HAP-1 (cell line): ENCODE measurements around the gene TNP2.

Source experiments
- DNase-seq, 2 experiments: peaks; one replicate each; pipeline ENCODE4 v3.0.0-alpha.2; 2016 to 2020; ENCODE audit warnings: low spot score in 2 of 2
- H3K27me3 ChIP-seq: fragments of 250-450 bp; sonication (Bioruptor Pico); 2 replicates; pipeline ENCODE4 v1.5.1; 2020; ENCODE audit warnings: low read depth, mild to moderate bottlenecking, moderate library complexity
- H3K36me3 ChIP-seq: fragments of 250-450 bp; sonication (Bioruptor Pico); replicated peaks from 2 replicates; pipeline ENCODE4 v1.5.1; 2020; ENCODE audit warnings: mild to moderate bottlenecking
- H3K4me1 ChIP-seq: fragments of 250-450 bp; sonication (Bioruptor Pico); 2 replicates; pipeline ENCODE4 v1.5.1; 2020; ENCODE audit warnings: mild to moderate bottlenecking
- H3K4me3 ChIP-seq: fragments of 250-450 bp; sonication (Bioruptor Pico); 2 replicates; pipeline ENCODE4 v1.5.1; 2020; ENCODE audit warnings: mild to moderate bottlenecking, moderate library complexity
- H3K9me3 ChIP-seq: fragments of 250-450 bp; sonication (Bioruptor Pico); 2 replicates; pipeline ENCODE4 v1.5.1; 2020; ENCODE audit warnings: mild to moderate bottlenecking, moderate library complexity
- in situ Hi-C: fragments of 300-500 bp; cut with MboI; formaldehyde crosslinking; loops from 3 replicates; pipeline ENCODE4 v1.14.3; 2020; ENCODE audit warnings: low sequenced_read_pairs, inconsistent platforms, mixed read lengths

Gene TNP2

GRCh38 chr16:11239644-11240632 lies 29.2 kb downstream of the TNP2 start:
- H3K36me3 ChIP-seq = no peaks in the 10 kb centered on the region
- H3K27me3 ChIP-seq = no peaks in the 10 kb centered on the region
- H3K9me3 ChIP-seq = no peaks in the 10 kb centered on the region
- no peak overlapping the region for H3K4me3 ChIP-seq
- DNase-seq = no peak
- in situ Hi-C loops = no loop called here
- no peaks in the 10 kb centered on the region; the same call in 1 of the 2 replicates for H3K4me1 ChIP-seq

GRCh38 chr16:11238272-11239202 lies 30.6 kb downstream of the TNP2 start:
- Histone ChIP-seq H3K27me3 (no peaks in the 10 kb centered on the region), H3K36me3 (no peaks in the 10 kb centered on the region), H3K9me3 (no peaks in the 10 kb centered on the region), H3K4me3 (no peak overlapping the region), H3K4me1 (no peaks in the 10 kb centered on the region)
- peak in 1 of 2 experiments; percentile 25 for DNase-seq
- in situ Hi-C loops = no loop called here

DNA sequence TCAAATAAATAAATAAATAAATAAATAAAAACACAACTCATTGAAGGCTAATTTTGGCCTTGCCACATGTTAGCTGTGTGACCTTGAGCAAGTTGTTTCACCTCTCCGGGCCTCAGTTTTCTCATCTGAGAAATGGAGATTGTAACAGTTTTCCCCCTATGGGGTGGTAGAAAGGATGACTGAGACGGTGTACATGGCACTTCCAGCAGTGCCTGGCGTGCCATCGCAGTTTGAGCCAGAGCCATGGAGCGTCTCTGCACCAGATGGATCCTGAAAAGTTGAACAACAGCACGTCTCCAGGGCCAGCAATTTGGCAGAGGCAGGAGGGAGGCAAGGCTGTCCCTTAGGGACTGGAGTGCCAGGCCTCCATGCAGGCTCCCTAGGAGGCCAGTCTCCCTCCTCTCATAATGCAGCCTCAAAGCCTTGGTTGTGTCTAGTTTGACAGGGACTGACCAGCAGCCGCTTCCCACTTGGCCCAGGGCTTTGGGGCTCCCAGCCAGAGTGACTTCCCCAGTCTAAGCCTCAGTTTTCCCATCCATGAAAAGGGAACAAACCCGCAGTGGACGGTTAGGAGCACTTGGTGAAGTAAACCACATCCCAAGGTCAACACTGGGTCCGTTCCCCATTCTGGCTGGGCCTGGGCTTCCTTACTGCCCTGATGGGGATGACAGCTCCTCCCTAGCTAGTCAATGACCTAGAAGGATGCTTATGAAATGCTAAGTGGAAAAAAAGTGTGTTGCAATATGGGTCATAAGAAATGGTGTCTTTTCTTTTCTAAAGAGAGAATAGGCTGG lies 32.5 kb downstream of the TNP2 start:
- H3K9me3 ChIP-seq = no peaks in the 10 kb centered on the region
- no peaks in the 10 kb centered on the region for H3K36me3 ChIP-seq
- H3K4me1 ChIP-seq = no peaks in the 10 kb centered on the region
- in situ Hi-C loops = no loop called here
- no peak overlapping the region for H3K4me3 ChIP-seq
- no peaks in the 10 kb centered on the region for H3K27me3 ChIP-seq
- no peak for DNase-seq

GRCh38 chr16:11235703-11235991 lies 33.5 kb downstream of the TNP2 start:
- H3K9me3 ChIP-seq = no peaks in the 10 kb centered on the region
- H3K27me3 ChIP-seq = no peaks in the 10 kb centered on the region
- H3K4me3 ChIP-seq = no peak overlapping the region
- no peaks in the 10 kb centered on the region for H3K4me1 ChIP-seq
- no peaks in the 10 kb centered on the region for H3K36me3 ChIP-seq
- no peak for DNase-seq
- in situ Hi-C loops = no loop called here

- in situ Hi-C loops = no loop called here
- Histone ChIP-seq H3K36me3 (no peaks in the 10 kb centered on the region), H3K27me3 (no peaks in the 10 kb centered on the region), H3K4me3 (no peak overlapping the region), H3K4me1 (no peaks in the 10 kb centered on the region), H3K9me3 (no peaks in the 10 kb centered on the region)
- DNase-seq = no peak
Observed at GRCh38 chr16:11234884-11235702, 34.0 kb downstream of the TNP2 start.

GRCh38 chr16:11233727-11234376 lies 35.3 kb downstream of the TNP2 start:
- no peaks in the 10 kb centered on the region for H3K36me3 ChIP-seq
- H3K27me3 ChIP-seq = no peaks in the 10 kb centered on the region
- H3K9me3 ChIP-seq = no peaks in the 10 kb centered on the region
- H3K4me1 ChIP-seq = no peaks in the 10 kb centered on the region
- DNase-seq = no peak
- in situ Hi-C loops = no loop called here
- H3K4me3 ChIP-seq = no peak overlapping the region

GRCh38 chr16:11232852-11233726 lies 36.0 kb downstream of the TNP2 start:
- Histone ChIP-seq H3K4me3 (no peak overlapping the region), H3K4me1 (no peaks in the 10 kb centered on the region), H3K9me3 (no peaks in the 10 kb centered on the region), H3K27me3 (no peaks in the 10 kb centered on the region), H3K36me3 (no peaks in the 10 kb centered on the region)
- in situ Hi-C loops = no loop called here
- no peak for DNase-seq

GRCh38 chr16:11232302-11232851 lies 36.7 kb downstream of the TNP2 start:
- H3K27me3 ChIP-seq = no peaks in the 10 kb centered on the region
- no peaks in the 10 kb centered on the region for H3K4me1 ChIP-seq
- H3K4me3 ChIP-seq = no peak overlapping the region
- H3K36me3 ChIP-seq = no peaks in the 10 kb centered on the region
- H3K9me3 ChIP-seq = no peaks in the 10 kb centered on the region
- no peak for DNase-seq
- in situ Hi-C loops = no loop called here

GRCh38 chr16:11231367-11231970 lies 37.7 kb downstream of the TNP2 start:
- H3K4me3 ChIP-seq = no peak overlapping the region
- no peaks in the 10 kb centered on the region for H3K4me1 ChIP-seq
- DNase-seq = no peak
- H3K9me3 ChIP-seq = no peaks in the 10 kb centered on the region
- no peaks in the 10 kb centered on the region for H3K27me3 ChIP-seq
- in situ Hi-C loops = no loop called here
- H3K36me3 ChIP-seq = no peaks in the 10 kb centered on the region

DNA sequence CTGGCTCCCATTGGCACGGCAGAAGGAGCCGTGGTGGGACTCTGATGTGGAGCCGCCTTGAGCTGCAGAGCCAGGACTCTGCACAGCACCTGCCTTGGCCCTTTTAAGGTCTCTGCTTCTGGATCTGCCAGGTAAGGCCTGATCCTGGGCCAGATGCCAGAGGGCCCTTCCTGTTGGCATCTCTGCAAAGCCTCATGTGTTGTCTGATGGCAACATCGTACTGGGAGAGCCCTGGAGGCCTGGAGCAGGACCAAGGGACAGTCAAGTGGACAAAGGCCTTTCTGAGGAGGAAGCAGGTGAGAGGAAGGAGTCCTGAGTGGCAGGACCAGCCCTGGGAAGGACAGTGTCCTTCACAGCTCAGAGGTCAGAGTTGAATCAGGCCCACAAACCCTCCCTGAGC lies 39.2 kb downstream of the TNP2 start:
- no peak overlapping the region for H3K4me3 ChIP-seq
- no peaks in the 10 kb centered on the region for H3K27me3 ChIP-seq
- DNase-seq = no peak
- in situ Hi-C loops = no loop called here
- no peaks in the 10 kb centered on the region for H3K4me1 ChIP-seq
- no peaks in the 10 kb centered on the region for H3K36me3 ChIP-seq
- H3K9me3 ChIP-seq = no peaks in the 10 kb centered on the region

GRCh38 chr16:11229432-11229831 lies 39.7 kb downstream of the TNP2 start:
- Histone ChIP-seq H3K9me3 (no peaks in the 10 kb centered on the region), H3K4me1 (no peaks in the 10 kb centered on the region), H3K36me3 (no peaks in the 10 kb centered on the region), H3K27me3 (no peaks in the 10 kb centered on the region), H3K4me3 (no peak overlapping the region)
- DNase-seq = no peak
- in situ Hi-C loops = no loop called here
